ENCODE data around the gene FSTL4. TPM values are rescaled to one million over a fixed set of nuclear protein-coding genes. Genes with fewer than 3 reads are reported as not detected.

Gene FSTL4
- polyA plus RNA-seq, 6 donors from 2014 or later, result 0.22 to 0.78 (median 0.48) TPM; not detected in 1

DNA sequence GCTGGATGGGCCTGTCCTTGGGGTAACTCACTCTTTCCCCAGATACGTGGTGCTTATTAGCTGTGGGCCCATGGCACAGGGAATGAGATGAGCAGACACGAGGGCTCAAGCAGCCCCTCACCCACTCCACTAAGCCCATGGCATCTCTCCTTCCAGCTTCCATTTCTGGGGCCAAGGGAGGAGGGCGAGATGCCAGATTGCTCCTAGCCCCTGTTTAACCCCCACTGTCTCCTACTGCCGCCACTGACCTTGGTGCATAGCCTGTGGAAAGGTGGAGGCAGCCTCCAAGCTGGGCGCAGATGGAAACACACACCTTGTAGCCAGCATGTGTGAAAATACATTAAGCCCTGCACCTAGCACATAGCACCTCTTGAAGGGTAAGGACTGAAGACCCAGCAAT lies 167.6 kb downstream of the FSTL4 start:
- H3K9me3 Mint-ChIP-seq, result no peaks in the 10 kb centered on the region
- no peak overlapping the region for H3K4me3 Mint-ChIP-seq
- DNase-seq (no peak), ATAC-seq (ENCODE audit: low read depth in 2 of 2) (no peak)
- H3K27ac Mint-ChIP-seq, result no peak overlapping the region
- H3K4me1 Mint-ChIP-seq, result no peaks in the 10 kb centered on the region
- peaks cover 0 to 6% (median 4%) of the 10 kb centered on the region in 3 donors for H3K27me3 Mint-ChIP-seq
- H3K36me3 Mint-ChIP-seq, result no peaks in the 10 kb centered on the region

DNA sequence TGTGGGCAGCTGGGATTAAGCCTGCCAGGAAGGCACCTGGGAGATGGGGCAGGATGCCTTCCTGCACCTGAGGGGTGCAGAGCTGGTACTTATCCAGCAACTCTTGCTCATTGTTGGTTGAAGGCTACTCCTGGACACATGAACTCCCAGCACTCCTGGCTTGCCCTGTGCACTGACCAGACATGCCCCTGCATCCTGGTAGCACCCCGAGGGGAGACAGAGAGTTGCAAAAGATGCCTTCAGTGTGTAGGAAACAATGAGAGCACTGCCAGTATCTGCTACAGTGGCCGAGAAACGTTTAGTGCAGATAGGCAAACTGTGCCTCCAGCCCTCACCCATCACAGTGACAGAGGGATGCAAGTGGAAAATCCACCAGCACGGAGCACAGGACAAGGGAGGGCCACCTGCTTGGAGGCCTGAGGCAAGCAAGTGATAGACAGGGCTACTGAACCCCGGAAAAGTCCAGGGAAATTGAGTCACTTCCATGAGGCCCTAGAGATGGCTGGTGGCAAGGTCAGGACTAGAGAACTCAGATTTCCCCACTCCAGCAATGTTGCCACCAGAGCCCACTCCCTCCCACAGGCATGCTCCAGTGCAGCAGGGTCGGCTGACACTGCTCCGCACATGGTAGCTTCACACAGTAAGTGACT lies 171.1 kb downstream of the FSTL4 start:
- Mint-ChIP-seq H3K36me3 (no peaks in the 10 kb centered on the region), H3K27ac (no peak overlapping the region), H3K9me3 (no peaks in the 10 kb centered on the region), H3K4me1 (peaks cover 0 to under 1% (median 0%) of the 10 kb centered on the region in 3 donors), H3K27me3 (peaks cover 5 to 6% (median 6%) of the 10 kb centered on the region in 3 donors), H3K4me3 (no peak overlapping the region)
- DNase-seq (no peak), ATAC-seq (ENCODE audit: low read depth in 2 of 2) (no peak)

DNA sequence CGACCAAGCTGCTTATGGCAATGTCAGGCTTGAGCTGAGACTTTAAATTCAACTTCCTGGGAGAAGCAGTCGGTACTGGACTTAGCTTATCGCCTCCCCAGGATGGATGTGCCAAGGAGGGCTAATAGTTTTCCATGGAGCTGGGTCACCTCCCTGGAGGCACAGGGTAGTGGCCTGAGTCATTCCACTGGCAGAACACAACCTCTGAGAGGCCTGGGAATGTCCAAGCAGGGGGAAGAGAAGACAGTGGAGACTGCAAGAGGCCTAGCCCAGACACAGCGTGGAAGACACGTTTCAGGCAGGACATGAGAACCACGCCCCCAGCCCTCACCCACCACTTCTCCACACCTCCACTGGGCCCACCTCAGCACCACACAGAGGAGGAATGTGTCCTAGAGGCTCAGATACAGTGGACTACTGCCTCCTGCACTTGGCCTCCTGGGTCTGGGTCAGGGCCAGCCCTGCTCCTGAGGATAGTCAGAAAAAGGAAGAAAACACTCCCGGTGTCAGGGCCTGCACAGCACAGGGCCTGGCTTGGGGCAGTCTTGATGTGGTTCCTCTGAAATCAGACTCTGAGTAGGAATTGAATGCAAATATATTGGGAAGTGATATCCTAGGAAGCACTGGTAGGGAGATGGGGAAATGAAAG lies 171.8 kb downstream of the FSTL4 start:
- Mint-ChIP-seq H3K27me3 (peaks cover 5 to 6% (median 6%) of the 10 kb centered on the region in 3 donors), H3K36me3 (no peaks in the 10 kb centered on the region), H3K9me3 (no peaks in the 10 kb centered on the region), H3K4me1 (peaks cover 3 to 8% (median 6%) of the 10 kb centered on the region in 3 donors), H3K27ac (no peak overlapping the region), H3K4me3 (no peak overlapping the region)
- no peak for ATAC-seq (ENCODE audit: low read depth in 2 of 2)
- no peak for DNase-seq

DNA sequence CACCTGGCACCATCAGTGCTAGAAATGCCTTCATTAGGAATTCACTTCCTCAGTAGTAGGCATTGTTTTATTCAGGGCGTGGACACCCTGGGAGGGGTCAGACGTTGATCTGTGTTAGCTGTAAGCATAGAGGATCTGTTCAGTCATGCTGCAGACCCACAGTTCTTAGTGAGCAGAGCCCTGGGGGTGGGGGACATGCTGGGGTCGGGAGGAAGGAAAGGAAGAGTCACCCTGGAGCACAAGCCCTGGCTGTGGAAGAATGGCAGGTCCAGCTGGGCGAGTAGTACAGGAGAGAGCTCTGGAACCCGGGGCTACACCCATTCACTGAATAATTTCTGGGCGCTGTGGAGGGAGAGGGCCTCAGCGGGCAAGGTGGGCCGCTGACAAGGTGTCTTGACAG lies 172.5 kb downstream of the FSTL4 start:
- DNase-seq, result no peak
- no peak for ATAC-seq (ENCODE audit: low read depth in 2 of 2)
- no peaks in the 10 kb centered on the region for H3K36me3 Mint-ChIP-seq
- H3K9me3 Mint-ChIP-seq, result no peaks in the 10 kb centered on the region
- no peak overlapping the region for H3K4me3 Mint-ChIP-seq
- peak overlapping the region in 1 of 6 donors; percentile 68 for H3K27ac Mint-ChIP-seq
- peaks cover 9 to 15% (median 11%) of the 10 kb centered on the region in 3 donors for H3K4me1 Mint-ChIP-seq
- H3K27me3 Mint-ChIP-seq, result peaks cover 5 to 6% (median 6%) of the 10 kb centered on the region in 3 donors

DNA sequence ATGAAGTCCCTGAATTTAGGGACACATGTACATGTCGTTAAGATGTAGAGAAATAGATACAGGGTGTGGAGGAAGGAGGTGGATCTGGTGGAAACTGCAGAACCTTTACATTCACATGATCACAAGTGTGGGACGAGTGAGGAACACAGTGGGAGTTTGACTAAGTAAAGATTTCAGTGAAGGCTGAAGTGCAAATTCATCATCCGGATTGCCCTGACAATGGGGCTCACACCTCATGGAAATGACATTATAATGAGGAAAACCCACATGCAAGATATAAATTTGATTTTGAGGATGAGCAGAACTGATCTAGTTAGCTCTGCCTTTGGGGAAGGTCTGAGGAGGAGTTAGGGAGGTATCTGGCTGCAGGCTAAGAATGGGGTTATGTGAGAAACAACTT lies 173.9 kb downstream of the FSTL4 start:
- ATAC-seq (ENCODE audit: low read depth in 2 of 2) (no peak), DNase-seq (no peak)
- no peaks in the 10 kb centered on the region for H3K36me3 Mint-ChIP-seq
- H3K27ac Mint-ChIP-seq, result no peak overlapping the region
- H3K4me1 Mint-ChIP-seq, result peaks cover 11 to 17% (median 15%) of the 10 kb centered on the region in 3 donors
- H3K9me3 Mint-ChIP-seq, result no peaks in the 10 kb centered on the region
- no peak overlapping the region for H3K4me3 Mint-ChIP-seq
- H3K27me3 Mint-ChIP-seq, result peaks cover 5 to 6% (median 6%) of the 10 kb centered on the region in 3 donors

DNA sequence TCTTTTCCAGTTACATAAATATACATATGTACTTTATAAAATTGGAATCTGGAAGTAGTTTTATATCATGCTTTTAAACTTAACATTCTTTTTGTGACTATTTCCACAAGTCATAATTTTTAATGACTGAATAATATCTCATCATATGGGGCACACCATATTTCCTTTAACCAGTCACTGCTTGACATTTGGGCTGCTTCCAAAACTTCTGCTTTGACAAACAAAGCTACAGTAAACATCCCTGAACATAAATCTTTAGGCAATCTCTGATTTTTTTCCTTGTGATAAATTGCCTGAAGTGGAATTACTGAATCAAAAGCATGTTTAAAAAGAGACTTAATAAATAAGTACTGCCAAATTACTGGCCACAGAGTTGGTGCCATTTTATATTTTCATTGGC lies 178.0 kb downstream of the FSTL4 start:
- Mint-ChIP-seq H3K9me3 (no peaks in the 10 kb centered on the region), H3K4me3 (no peak overlapping the region), H3K27me3 (peaks cover 0 to 8% (median 5%) of the 10 kb centered on the region in 3 donors), H3K4me1 (peaks cover 11 to 17% (median 16%) of the 10 kb centered on the region in 3 donors), H3K36me3 (no peaks in the 10 kb centered on the region), H3K27ac (no peak overlapping the region)
- ATAC-seq (ENCODE audit: low read depth in 2 of 2) (no peak), DNase-seq (no peak)

DNA sequence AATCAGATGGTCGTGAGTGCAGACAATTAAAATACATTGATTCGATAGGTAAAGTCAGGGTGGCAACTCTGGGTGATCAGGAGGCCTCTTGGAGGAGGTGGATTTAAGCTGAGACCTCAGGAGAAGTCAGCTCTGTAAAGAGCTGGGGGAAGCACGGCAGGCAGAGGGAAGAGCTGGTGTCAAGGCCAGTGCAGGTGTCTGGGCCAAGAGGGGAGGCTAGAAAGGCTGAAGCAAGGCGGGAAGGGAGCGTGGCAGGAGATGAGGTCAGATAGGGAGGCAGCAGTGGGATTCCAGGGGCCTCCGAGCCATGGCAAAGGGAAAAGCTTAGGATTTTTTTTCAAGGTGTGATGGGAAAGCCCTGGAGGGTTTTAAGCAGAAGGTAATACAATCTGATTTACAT lies 178.7 kb downstream of the FSTL4 start:
- ATAC-seq (ENCODE audit: low read depth in 2 of 2) (no peak), DNase-seq (no peak)
- Mint-ChIP-seq H3K27ac (peak overlapping the region in 1 of 6 donors; percentile 9), H3K36me3 (no peaks in the 10 kb centered on the region), H3K27me3 (peaks cover 0 to 8% (median 5%) of the 10 kb centered on the region in 3 donors), H3K9me3 (no peaks in the 10 kb centered on the region), H3K4me1 (peaks cover 11 to 17% (median 16%) of the 10 kb centered on the region in 3 donors), H3K4me3 (no peak overlapping the region)

DNA sequence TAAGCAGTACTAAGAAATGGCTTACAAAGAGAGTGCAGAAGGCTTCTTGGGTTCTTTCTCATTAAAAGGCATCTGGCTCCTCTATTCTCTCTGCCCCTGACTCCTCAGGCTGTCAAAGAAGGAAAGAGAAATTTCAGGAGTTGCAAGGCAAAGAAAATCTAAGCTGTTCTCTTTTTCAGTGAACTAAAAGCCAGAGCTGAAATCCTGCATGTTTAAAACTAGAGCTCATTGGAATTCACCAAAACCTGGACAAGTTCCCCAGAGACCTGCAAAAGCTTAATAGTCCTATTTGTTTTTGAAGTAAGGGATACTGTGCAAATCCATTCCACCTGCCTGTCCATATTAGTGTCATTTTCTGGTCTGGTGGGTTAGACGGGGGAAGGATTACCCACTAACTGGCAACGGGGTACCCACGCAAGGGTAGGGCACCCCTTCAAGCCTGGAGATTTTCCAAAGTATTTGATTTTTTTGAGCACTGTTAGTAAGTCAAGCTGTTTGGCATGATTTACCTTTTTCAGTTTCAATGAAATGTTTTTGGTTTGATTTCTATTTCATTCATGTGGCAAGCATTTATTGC lies 179.3 kb downstream of the FSTL4 start:
- H3K27me3 Mint-ChIP-seq, result peaks cover 0 to 8% (median 5%) of the 10 kb centered on the region in 3 donors
- ATAC-seq (ENCODE audit: low read depth in 2 of 2), result no peak
- H3K4me1 Mint-ChIP-seq, result peaks cover 11 to 17% (median 16%) of the 10 kb centered on the region in 3 donors
- H3K9me3 Mint-ChIP-seq, result no peaks in the 10 kb centered on the region
- no peaks in the 10 kb centered on the region for H3K36me3 Mint-ChIP-seq
- peak overlapping the region in 1 of 6 donors; percentile 57 for H3K27ac Mint-ChIP-seq
- no peak for DNase-seq
- no peak overlapping the region for H3K4me3 Mint-ChIP-seq

DNA sequence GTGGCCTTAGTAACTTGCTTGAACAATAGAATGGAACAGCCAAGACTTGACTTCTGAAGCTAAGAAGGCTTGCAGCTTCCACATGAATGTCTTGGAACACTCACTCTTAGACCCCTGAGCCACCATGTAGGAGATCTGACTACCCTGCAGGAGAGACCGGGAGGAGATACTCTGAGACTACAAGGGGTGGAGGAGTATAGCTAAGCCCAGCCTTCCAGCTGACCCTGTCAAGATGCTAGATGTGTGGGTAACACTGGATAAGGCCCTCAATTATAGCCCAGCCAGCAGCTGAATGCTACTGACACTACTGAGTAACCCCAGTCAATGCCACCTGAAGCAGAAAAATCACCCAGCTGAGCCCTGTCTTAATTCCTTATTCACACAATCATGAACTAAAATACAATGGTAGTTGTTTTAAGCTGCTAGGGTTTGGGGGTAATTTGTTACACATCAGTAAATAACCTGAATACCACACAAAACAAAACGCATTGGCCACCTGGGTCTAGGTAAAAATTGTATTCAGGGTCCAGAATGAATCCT lies 180.9 kb downstream of the FSTL4 start:
- DNase-seq, result no peak
- Mint-ChIP-seq H3K27ac (no peak overlapping the region), H3K36me3 (no peaks in the 10 kb centered on the region), H3K27me3 (peaks cover 0 to 20% (median 7%) of the 10 kb centered on the region in 3 donors), H3K4me1 (peaks cover 11 to 17% (median 16%) of the 10 kb centered on the region in 3 donors), H3K9me3 (no peaks in the 10 kb centered on the region), H3K4me3 (no peak overlapping the region)
- ATAC-seq (ENCODE audit: low read depth in 2 of 2), result no peak

DNA sequence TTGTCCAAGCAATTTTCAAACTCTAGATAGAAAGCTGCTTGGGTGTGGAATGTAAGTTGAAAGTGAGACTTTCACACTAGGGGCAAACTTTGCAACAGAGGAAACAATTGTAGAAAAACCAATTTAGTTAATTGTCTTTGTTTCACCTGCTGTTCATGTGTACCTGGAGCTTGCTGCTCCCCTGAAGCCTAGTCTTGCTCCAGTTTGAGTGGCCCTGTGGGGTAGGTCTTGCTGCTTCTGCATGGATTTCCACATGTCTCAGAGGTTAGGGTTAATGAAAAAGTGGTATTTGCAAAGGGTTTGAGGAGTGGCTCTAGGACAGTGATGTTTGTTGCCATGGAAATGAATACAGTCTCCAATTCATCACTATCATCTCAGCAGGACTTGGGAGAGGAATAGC lies 182.2 kb downstream of the FSTL4 start:
- Mint-ChIP-seq H3K4me3 (no peak overlapping the region), H3K27me3 (peaks cover 0 to 23% (median 12%) of the 10 kb centered on the region in 3 donors), H3K4me1 (peaks cover under 1 to 10% (median 4%) of the 10 kb centered on the region in 3 donors), H3K27ac (peak overlapping the region in 1 of 6 donors; percentile 49), H3K9me3 (no peaks in the 10 kb centered on the region), H3K36me3 (no peaks in the 10 kb centered on the region)
- DNase-seq, result no peak
- no peak for ATAC-seq (ENCODE audit: low read depth in 2 of 2)

DNA sequence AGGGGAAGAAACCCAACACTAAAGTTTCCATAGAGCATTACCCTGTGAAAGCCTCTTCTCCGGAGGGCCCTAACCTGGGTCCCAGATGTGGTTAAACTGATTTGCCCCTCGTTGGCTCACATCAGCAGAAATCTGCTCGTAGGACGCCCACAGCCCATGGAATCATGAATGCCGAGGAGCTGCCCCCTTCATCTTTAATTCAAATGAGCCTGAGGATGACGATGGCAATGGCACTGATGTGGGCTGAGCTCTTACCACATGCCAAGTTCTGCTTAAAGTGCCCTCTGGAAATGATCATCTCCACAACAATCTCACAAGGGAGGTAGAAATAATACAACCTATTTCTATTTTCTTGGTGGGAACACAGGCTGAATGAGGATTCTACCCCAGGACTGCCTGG lies 183.3 kb downstream of the FSTL4 start:
- H3K27me3 Mint-ChIP-seq, result peaks cover 0 to 23% (median 12%) of the 10 kb centered on the region in 3 donors
- no peak overlapping the region for H3K4me3 Mint-ChIP-seq
- peaks cover 0 to 6% (median under 1%) of the 10 kb centered on the region in 3 donors for H3K4me1 Mint-ChIP-seq
- ATAC-seq (ENCODE audit: low read depth in 2 of 2) (no peak), DNase-seq (no peak)
- H3K9me3 Mint-ChIP-seq, result no peaks in the 10 kb centered on the region
- H3K27ac Mint-ChIP-seq, result no peak overlapping the region
- no peaks in the 10 kb centered on the region for H3K36me3 Mint-ChIP-seq

DNA sequence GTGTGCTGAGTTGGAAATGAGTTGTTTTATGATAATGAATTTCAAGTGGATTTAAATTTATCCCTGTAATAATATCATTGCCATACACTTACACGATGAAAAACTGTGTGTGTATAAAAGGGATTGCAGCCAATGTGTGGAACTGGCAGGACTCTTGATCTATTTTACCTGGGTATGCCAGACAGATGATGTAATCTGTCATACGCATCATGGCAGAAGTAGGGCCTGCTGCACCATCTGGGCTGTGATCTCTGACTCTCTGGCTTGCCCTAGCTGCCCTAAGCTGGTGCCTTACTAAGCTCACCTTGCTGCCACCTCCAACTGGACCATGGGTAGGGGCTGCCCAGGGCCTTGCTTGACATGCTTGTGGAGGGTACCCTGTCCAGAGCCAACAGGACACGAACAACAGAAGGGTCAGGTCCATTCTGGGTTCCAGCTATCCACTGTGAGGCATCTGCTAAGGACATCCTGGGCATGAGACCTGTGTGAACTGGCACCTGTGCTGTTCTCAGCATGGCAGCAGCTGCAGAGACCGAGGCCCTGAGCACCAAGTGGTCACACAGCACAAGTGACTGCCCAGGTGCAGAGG lies 184.2 kb downstream of the FSTL4 start:
- peaks cover 6 to 10% (median 9%) of the 10 kb centered on the region in 3 donors for H3K4me1 Mint-ChIP-seq
- DNase-seq, result no peak
- H3K36me3 Mint-ChIP-seq, result no peaks in the 10 kb centered on the region
- H3K27ac Mint-ChIP-seq, result no peak overlapping the region
- H3K4me3 Mint-ChIP-seq, result no peak overlapping the region
- ATAC-seq (ENCODE audit: low read depth in 2 of 2), result no peak
- no peaks in the 10 kb centered on the region for H3K9me3 Mint-ChIP-seq
- H3K27me3 Mint-ChIP-seq, result peaks cover 0 to 31% (median 12%) of the 10 kb centered on the region in 3 donors

DNA sequence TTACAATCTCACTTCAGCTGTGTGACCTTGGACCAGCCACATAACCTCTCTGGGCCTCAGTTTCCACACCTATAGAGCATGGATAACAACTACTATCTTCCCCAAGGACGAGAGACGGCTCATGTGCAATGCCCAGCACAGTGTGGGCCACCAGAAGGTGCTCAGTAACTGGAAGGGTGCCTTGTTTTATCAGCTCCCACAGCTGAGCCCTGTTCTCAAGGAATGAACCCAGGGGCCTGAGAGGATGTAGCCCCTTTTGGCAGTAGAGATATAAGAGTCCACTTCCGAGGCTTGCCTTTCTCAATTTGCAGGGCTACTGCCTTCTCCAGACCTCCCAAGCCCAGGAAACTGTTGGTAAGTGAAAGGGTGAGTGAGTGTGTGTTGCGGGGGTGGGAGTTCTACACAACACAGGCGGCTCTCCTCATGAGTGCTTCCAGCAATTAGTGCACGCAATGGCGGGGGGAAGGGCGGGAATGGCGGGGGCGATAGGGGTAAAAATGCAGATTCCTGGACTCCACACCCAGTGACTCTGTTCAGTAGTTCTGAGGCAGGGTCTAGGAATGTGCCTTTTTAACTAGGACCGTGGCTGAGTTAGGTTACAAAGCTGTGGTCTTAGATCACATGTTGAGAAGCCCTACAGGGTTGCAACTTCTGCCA lies 185.1 kb downstream of the FSTL4 start:
- no peak for ATAC-seq (ENCODE audit: low read depth in 2 of 2)
- no peak for DNase-seq
- H3K9me3 Mint-ChIP-seq, result no peaks in the 10 kb centered on the region
- no peaks in the 10 kb centered on the region for H3K36me3 Mint-ChIP-seq
- H3K4me1 Mint-ChIP-seq, result peaks cover 6 to 11% (median 9%) of the 10 kb centered on the region in 3 donors
- H3K27me3 Mint-ChIP-seq, result peaks cover 0 to 31% (median 15%) of the 10 kb centered on the region in 3 donors
- no peak overlapping the region for H3K4me3 Mint-ChIP-seq
- H3K27ac Mint-ChIP-seq, result peak overlapping the region in 2 of 6 donors; percentile 4 to 91

Data from naive B cell (primary cell).